ENCODE measurements around the gene C5AR1. TPM values are rescaled to one million over a fixed set of nuclear protein-coding genes. Genes with fewer than 3 reads are reported as not detected.
"Not testable (repeated sequence)": the region's sequence is repeated elsewhere in the genome, so short reads cannot be mapped to it uniquely, and the experiment has no call there.

Gene C5AR1
- total RNA-seq, 1 experiment from 2014 or later: 0.16 TPM

DNA sequence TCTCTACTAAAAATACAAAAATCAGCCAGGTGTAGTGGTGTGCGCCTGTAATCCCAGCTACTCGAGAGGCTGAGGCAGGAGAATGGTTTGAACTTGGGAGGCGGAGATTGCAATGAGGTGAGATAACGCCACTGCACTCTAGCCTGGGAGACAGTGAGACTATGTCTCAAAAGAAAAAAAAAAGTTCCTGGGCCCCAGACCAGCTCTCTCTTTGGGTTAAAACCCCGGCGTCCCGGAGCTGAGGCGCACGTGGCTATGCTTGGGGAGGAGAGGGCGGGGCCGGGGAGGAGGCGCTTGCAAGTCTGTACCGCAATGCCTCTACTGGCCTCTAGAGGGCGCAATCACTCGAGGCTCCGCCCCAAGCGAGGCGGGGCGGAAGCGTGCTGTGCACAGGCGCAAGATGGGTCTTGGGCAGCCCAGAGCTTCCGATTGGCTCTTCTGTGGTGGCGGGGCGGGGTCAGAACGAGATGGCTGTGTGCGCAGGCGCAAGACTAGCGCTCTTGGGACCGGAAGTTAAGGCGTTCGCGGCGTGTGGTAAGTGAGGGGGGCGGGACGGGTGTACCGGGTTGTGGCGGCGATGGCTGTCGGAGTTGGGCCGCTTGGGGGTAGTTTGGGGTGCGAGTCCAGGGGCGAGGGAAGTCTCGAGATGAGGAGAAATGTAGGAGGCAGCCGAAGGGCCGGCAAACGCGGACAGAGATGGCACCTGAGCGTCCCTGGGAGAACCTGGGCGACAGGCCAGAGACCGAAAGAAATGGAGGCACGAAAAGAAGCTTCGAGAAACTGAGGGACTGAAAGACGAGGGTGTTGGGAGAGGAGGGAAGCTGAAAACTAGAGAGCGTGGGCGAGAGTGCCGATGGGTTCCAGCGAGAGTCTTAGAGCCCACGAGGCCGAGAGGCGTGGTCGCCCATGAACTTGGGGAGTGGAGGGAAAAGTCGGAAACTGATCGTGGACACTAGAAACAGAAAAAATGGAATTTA lies 39.4 kb downstream of the C5AR1 start, which contains the start of gene DHX34:
DHX34 (plus strand) TSS at position 497 of the 977 bp plus-strand sequence. CDS start 3,716 bp downstream, outside the sequence.
- peak; percentile 98 for DNase-seq (ENCODE audit: low read depth, low spot score)
- in situ Hi-C loops (cut with HindIII; ENCODE audit: low pct_unique_long_range_greater_than_20kb, low sequenced_read_pairs): no loop called here

DNA sequence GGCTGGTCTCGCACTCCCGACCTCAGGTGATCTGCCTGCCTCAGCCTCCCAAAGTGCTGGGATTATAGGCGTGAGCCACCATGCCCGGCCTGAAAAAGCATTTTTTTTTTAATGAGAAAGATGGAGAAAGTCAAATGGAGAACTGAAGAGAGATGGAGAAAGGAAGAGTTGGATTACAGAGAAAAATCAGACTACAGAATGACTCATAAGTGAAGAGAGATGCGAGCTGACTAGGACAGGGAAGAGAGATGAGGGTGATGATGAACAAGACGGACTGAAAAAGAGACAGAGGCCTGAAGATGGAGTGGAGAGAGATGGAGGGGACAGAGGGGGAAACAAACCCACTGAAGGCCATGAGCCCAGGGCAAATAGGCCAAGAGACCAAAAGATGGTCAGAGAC lies 41.0 kb downstream of the C5AR1 start:
- in situ Hi-C loops (cut with HindIII; ENCODE audit: low pct_unique_long_range_greater_than_20kb, low sequenced_read_pairs): no loop called here
- no peak for DNase-seq (ENCODE audit: low read depth, low spot score)

DNA sequence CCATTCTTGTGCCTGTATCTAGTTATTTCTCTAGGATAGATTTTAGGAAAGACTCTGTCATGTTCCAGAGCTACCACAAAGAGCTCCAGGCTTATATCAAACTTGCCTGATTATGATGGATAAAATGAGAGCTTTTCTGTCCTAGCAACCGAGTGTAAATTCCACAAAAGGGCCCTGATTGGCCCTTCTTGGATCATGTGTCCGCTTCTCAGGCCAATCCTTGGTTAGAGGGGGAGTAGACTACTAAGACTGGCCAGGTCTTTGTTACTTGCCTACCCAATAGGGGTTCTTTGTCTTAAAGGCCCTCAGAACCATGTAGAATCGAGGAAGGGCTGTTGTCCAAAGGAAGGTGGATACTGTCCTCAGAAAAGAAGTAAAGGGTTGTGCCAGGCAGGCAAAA lies 41.9 kb downstream of the C5AR1 start:
- in situ Hi-C loops (cut with HindIII; ENCODE audit: low pct_unique_long_range_greater_than_20kb, low sequenced_read_pairs): no loop called here

DNA sequence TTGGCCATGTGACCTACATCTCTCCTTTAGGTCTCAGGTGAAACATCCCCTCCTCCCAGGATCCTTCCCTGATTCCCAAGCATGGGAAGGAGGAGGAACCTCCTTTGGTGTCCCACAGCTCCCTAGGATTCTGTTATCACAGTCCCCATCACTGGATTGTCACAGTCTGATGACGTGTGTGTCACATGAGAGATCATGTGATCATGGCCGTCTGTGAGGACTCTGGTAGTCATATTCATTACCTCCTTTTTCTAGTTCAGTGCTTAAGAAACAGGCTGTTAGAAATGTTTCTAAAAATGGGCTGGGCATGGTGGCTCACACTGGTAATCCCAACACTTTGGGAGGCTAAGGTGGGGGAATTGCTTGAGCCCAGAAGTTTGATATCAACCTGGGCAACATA lies 42.4 kb downstream of the C5AR1 start:
- DNase-seq (ENCODE audit: low read depth, low spot score): no peak
- in situ Hi-C loops (cut with HindIII; ENCODE audit: low pct_unique_long_range_greater_than_20kb, low sequenced_read_pairs): no loop called here

More for the DNA sequence above, 41.9 kb downstream of the C5AR1 start:
- peak; percentile 87 for DNase-seq (ENCODE audit: low read depth, low spot score)

DNA sequence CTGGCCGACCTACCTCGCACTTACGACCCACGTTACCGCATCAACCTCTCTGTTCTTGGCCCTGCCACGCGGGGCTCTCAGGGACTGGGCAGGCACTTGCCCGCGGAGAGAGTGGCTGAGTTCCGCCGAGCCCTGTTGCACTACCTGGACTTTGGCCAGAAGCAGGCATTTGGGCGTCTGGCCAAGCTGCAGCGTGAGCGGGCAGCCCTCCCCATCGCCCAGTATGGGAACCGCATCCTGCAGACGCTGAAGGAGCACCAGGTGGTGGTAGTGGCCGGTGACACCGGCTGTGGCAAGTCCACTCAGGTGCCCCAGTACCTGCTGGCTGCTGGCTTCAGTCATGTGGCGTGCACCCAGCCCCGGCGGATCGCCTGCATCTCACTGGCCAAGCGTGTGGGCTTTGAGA lies 43.6 kb downstream of the C5AR1 start:
- in situ Hi-C loops (cut with HindIII; ENCODE audit: low pct_unique_long_range_greater_than_20kb, low sequenced_read_pairs): no loop called here
- DNase-seq (ENCODE audit: low read depth, low spot score): no peak

DNA sequence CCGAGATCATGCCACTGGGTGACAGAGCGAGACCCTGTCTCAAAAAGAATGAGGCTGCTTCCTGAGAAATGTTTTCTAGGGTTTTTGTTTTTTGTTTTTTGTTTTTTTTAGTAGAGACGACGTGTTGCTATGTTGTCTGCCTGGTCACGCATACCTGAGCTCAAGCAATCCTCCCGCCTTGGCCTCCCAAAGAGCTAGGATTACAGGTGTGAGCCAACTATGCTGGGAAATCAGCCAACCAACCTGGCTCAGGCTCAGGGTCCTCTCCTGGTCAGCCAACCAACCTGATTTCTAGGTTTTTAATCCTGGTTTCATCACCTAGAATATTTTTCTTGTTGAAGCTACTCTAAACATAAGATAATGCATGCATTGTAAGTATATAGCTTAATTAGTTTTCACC lies 47.2 kb downstream of the C5AR1 start:
- in situ Hi-C loops (cut with HindIII; ENCODE audit: low pct_unique_long_range_greater_than_20kb, low sequenced_read_pairs): no loop called here
- no peak for DNase-seq (ENCODE audit: low read depth, low spot score)

DNA sequence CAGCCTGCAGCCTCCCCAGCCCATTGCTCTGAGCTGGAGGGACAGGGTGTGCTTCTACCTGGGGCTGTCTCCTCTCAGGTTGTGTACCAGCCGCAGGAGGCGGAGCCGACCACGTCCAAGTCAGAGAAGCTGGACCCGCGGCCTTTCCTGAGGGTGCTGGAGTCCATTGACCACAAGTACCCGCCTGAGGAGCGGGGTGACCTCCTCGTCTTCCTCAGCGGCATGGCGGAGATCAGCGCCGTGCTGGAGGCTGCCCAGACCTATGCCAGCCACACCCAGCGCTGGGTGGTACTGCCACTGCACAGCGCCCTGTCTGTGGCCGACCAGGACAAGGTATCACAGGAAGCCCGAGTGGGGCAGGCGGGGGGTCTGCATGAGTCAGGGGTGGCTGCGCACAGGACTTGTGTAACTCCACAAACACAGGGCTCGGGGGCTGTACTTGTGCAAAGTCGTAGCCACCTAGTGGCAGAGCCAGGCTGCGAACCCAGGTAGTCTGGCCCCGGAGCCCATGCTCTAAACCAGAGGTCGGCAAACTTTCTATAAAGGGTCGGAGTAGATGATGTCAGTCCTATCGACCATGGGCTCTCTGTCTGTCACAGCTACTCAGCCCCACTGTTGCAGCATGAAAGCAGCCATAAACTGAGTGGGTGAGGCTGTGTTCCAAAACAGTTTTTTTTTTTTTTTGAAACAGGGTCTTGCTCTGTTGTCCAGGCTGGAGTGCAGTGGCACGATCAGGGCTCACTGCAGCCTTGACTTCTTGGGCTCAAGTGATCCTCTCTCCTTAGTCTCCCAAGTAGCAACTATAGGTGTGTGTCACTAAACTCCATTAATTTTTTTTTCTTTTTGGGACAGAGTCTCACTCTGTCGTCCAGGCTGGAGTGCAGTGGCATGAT lies 48.4 kb downstream of the C5AR1 start:
- no peak for DNase-seq (ENCODE audit: low read depth, low spot score)
- in situ Hi-C loops (cut with HindIII; ENCODE audit: low pct_unique_long_range_greater_than_20kb, low sequenced_read_pairs): no loop called here

DNA sequence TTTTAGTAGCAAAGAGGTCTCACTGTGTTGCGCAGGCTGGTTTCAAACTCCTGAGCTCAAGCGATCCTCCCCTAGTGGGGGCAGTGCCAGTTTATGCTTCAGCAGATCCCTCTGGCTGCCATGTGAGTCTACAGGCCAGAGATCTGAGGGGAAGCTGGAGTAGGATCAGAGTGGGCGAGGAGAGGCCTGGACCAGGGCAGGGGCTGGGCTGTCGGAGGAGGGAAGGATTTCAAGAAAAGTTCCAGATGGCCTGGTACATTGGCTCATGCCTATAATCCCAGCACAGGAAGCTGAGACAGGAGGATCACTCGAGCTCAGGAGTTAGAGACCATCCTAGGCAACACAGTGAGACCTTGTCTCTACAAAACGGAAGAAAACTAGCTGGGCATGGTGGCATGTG lies 49.3 kb downstream of the C5AR1 start:
- in situ Hi-C loops (cut with HindIII; ENCODE audit: low pct_unique_long_range_greater_than_20kb, low sequenced_read_pairs): no loop called here
- no peak for DNase-seq (ENCODE audit: low read depth, low spot score)

DNA sequence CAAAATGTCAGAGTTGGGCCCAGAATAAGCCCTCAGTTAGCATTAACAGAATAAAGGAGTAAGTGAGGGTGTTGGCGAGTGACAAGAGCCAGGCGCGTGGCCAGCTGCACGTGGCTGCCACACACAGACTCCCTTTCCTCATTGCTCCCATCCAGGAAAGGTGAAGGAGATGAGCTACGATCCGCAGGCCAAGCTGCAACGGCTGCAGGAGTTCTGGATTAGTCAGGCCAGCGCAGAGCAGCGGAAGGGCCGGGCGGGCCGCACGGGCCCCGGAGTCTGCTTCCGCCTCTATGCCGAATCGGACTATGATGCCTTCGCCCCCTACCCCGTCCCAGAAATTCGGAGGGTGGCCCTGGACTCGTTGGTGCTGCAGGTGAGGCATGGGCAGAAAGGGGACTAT lies 52.7 kb downstream of the C5AR1 start:
- no peak for DNase-seq (ENCODE audit: low read depth, low spot score)
- in situ Hi-C loops (cut with HindIII; ENCODE audit: low pct_unique_long_range_greater_than_20kb, low sequenced_read_pairs): no loop called here

DNA sequence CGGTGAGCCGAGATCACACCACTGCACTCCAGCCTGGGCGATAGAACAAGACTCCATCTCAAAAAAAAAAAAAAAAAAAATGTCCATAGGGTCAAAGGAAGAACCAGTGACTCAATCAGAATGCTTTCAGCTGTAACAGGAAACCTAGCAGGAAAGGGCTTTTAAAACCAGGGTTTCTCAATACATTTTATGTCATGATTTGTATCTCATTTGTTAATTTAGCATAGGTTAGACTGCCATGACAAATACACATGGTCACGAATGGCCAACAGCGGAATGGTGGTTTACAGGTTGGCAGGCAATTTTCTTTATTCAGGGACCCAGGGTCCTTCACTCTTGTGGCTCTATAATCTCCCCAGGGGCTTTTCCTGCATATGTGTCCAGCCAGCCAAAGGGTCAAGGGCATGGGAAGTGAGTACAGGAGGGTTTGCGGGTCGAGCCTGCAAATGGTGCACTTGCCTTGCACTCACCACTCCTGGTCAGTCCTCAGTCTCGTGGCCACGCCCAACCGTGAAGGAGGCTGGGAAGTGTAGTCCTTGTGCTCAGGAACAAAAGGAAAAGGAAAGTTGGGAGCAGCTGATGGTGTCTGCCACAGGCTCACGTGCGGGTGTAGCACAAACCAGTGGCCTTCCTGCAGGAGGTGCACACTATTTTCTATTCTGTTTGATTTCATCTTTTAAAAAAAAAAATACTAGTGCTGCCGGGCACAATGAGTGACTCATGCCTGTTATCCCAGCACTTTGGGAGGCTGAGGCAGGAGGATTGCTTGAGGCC lies 54.3 kb downstream of the C5AR1 start:
- DNase-seq (ENCODE audit: low read depth, low spot score): peak; percentile 75
- in situ Hi-C loops (cut with HindIII; ENCODE audit: low pct_unique_long_range_greater_than_20kb, low sequenced_read_pairs): no loop called here

DNA sequence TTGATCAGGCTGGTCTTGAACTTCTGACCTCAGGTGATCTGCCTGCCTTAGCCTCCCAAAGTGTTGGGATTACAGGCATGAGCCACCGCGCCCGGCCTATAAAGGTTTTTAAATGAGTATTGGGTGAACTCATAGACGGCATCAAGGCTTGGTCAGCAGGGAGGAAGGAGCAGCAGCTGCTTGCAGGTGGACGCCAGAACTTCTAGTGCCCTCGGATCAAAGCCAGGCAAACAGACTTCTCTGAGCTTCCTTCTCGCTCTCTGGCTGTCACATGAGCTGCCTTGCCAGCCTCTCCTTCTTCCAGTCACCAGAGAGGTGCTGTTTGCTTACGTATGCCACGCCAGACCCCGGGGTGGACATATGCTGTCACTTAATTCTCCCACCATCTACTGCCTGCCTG lies 55.8 kb downstream of the C5AR1 start:
- DNase-seq (ENCODE audit: low read depth, low spot score); in situ Hi-C loops (cut with HindIII; ENCODE audit: low pct_unique_long_range_greater_than_20kb, low sequenced_read_pairs): not testable (repeated sequence)

DNA sequence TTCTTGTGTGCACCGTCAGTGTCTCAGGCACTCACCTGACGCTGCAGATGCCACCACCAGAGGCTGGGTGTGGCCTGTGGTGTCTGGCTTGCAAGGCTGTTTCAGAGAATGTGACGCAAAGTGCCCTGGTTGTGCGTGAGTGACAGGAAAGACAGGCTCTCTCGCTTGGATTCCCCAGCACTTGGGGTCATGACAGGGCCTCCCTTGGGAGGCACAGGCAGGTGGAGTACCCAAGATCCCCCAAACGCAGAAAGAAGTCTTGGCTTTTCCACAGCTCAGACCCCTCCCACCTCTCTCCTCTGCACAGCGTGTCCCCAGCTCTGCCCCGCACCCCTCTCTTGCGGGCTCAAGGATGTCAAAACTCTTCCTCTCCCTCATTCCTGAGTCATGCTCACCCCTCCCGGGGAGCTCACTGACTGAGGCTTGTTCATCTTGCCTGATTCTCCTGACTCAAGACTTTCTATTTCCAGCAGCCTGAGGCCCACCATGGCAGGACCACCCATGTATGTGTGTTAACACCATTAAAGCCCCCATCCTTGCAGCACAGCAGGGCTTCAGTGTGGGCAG lies 60.5 kb downstream of the C5AR1 start:
- in situ Hi-C loops (cut with HindIII; ENCODE audit: low pct_unique_long_range_greater_than_20kb, low sequenced_read_pairs): no loop called here
- no peak for DNase-seq (ENCODE audit: low read depth, low spot score)

DNA sequence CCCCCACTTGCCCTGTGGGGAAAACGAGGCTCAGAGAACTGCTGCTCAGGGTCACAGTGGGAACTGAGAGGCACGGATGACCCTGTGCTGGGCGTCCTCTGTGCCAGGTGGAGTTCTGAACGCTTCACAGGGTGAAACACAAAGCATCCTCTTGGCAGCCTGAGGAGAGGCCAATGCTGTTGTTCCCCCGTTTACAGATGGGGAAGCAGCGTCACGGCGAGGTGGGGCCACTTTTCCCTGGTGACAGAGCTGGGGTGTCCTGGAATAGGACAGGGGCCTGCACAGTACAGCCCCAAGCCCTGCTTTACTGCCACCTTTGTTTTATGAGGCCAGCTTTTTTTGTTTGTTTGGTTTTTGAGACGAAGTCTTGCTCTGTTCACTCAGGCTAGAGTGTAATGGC lies 61.6 kb downstream of the C5AR1 start:
- in situ Hi-C loops (cut with HindIII; ENCODE audit: low pct_unique_long_range_greater_than_20kb, low sequenced_read_pairs): no loop called here
- DNase-seq (ENCODE audit: low read depth, low spot score): no peak

Other genes starting within 250 kb of the C5AR1 start
- gene ZC3H4, start 196.1 kb upstream of the C5AR1 start, total RNA-seq (2014; rRNA removed; shearing (Covaris generic)): 6.7 and 7.5 TPM in 2 replicates
- gene SAE1, start 179.0 kb upstream of the C5AR1 start, total RNA-seq (2014; rRNA removed; shearing (Covaris generic)): 135 and 154 TPM in 2 replicates
- gene BBC3, start 78.7 kb upstream of the C5AR1 start, total RNA-seq (2014; rRNA removed; shearing (Covaris generic)): 45.9 and 51.2 TPM in 2 replicates
- gene CCDC9, start 53.3 kb upstream of the C5AR1 start, total RNA-seq (2014; rRNA removed; shearing (Covaris generic)): 2.5 and 5.0 TPM in 2 replicates
- 0.45 and 0.69 TPM in 2 replicates for gene INAFM1, start 35.0 kb upstream of the C5AR1 start, total RNA-seq (2014; rRNA removed; shearing (Covaris generic))
- gene C5AR2, start 22.3 kb downstream of the C5AR1 start, total RNA-seq (2014; rRNA removed; shearing (Covaris generic)): not detected in 2 replicates
- 10.0 and 12.6 TPM in 2 replicates for gene DHX34, start 39.5 kb downstream of the C5AR1 start, total RNA-seq (2014; rRNA removed; shearing (Covaris generic))
- 12.9 and 20.0 TPM in 2 replicates for gene MEIS3, start 109.7 kb downstream of the C5AR1 start, total RNA-seq (2014; rRNA removed; shearing (Covaris generic))
- 1.2 and 1.7 TPM in 2 replicates for gene SLC8A2, start 162.0 kb downstream of the C5AR1 start, total RNA-seq (2014; rRNA removed; shearing (Covaris generic))
- 6.9 and 14.6 TPM in 2 replicates for gene KPTN, start 174.4 kb downstream of the C5AR1 start, total RNA-seq (2014; rRNA removed; shearing (Covaris generic))
- 126 and 147 TPM in 2 replicates for gene NAPA, start 205.2 kb downstream of the C5AR1 start, total RNA-seq (2014; rRNA removed; shearing (Covaris generic))

Data from SK-MEL-5 (cell line).